Panc1 (cell line): ENCODE measurements around the gene HHLA2. TPM values are rescaled to one million over a fixed set of nuclear protein-coding genes. Genes with fewer than 3 reads are reported as not detected.
"Not testable (repeated sequence)": the region's sequence is repeated elsewhere in the genome, so short reads cannot be mapped to it uniquely, and the experiment has no call there.

Experiments used
- ATAC-seq: fragments of 200-7000 bp; cut with Tn5 transposase; 2 replicates; pipeline ENCODE4 v1.9.1; 2020; ENCODE audit warnings: mild to moderate bottlenecking, moderate library complexity
- BruUV-seq: library from RNA; stranded (reverse); fragments of 400-500 nt; replicated peaks from 2 replicates; lab custom pipeline; 2021; lab: Mats Ljungman, UMichigan
- CTCF ChIA-PET: fragments of 300-600 bp; sonication (Branson Sonifier 250); formaldehyde crosslinking; loops from one replicate; lab custom pipeline; 2022; ENCODE audit warnings: antibody characterized with exemption; lab: Charles Lee
- POLR2A ChIA-PET: fragments of 300-600 bp; sonication (Branson Sonifier 250); formaldehyde crosslinking; loops from one replicate; lab custom pipeline; 2022; ENCODE audit warnings: antibody characterized with exemption; lab: Charles Lee
- DNase-seq: peaks from one replicate; pipeline ENCODE4 v3.0.0-alpha.2; 2010; ENCODE audit warnings: low read depth, low spot score
- H3K27ac ChIP-seq: 2 replicates; pipeline ENCODE4 v1.5.1; 2011; ENCODE audit warnings: mild to moderate bottlenecking, low read length, inconsistent platforms
- H3K27me3 ChIP-seq: fragments of 200-500 bp; sonication (Bioruptor generic); 2 replicates; pipeline ENCODE4 v1.6.0; 2014; ENCODE audit warnings: low read length, inconsistent platforms; ENCODE audit not compliant: control insufficient read depth, insufficient read depth
- H3K36me3 ChIP-seq: fragments of 200-500 bp; sonication (Bioruptor generic); 2 replicates; pipeline ENCODE4 v1.5.1; 2014; ENCODE audit warnings: inconsistent platforms, mild to moderate bottlenecking, low read length, moderate library complexity; ENCODE audit not compliant: control insufficient read depth, insufficient read depth
- H3K4me1 ChIP-seq: 2 replicates; pipeline ENCODE4 v1.5.1; 2011; ENCODE audit warnings: inconsistent platforms, mild to moderate bottlenecking, low read length, moderate library complexity; ENCODE audit not compliant: control insufficient read depth, insufficient read depth
- H3K4me3 ChIP-seq, 2 experiments: 2 replicates each; pipeline ENCODE4 v1.5.1; 2011 to 2012; ENCODE audit warnings: low read depth in 2 of 2, low read length in 2 of 2, mild to moderate bottlenecking in 2 of 2, inconsistent platforms in 1 of 2, moderate library complexity in 1 of 2
- H3K9me3 ChIP-seq: fragments of 200-500 bp; sonication (Bioruptor generic); 2 replicates; pipeline ENCODE4 v1.5.1; 2014; ENCODE audit warnings: low read depth, mild to moderate bottlenecking, inconsistent platforms, low read length, moderate library complexity; ENCODE audit not compliant: control insufficient read depth, insufficient read depth
- CTCF ChIP-seq: fragments of 450-650 bp; IDR thresholded peaks from 2 replicates; pipeline ENCODE4 v1.5.1; 2017; ENCODE audit warnings: mild to moderate bottlenecking
- POLR2AphosphoS5 ChIP-seq: IDR thresholded peaks from 2 replicates; pipeline ENCODE4 v1.6.1; 2012; ENCODE audit warnings: mild to moderate bottlenecking, low read depth, low read length, moderate library complexity
- REST ChIP-seq, 2 experiments: IDR thresholded peaks; 2 replicates each; pipeline ENCODE4 v1.6.1; 2011 to 2012; ENCODE audit warnings: low read depth in 2 of 2, control low read depth in 1 of 2, low read length in 1 of 2, mild to moderate bottlenecking in 1 of 2, moderate library complexity in 1 of 2; ENCODE audit not compliant: insufficient read depth in 1 of 2
- SIN3A ChIP-seq: IDR thresholded peaks from 2 replicates; pipeline ENCODE4 v1.6.1; 2012; ENCODE audit warnings: low read depth, mild to moderate bottlenecking, low read length, moderate library complexity, borderline replicate concordance; ENCODE audit not compliant: insufficient read depth
- TCF7L2 ChIP-seq: IDR thresholded peaks from 2 replicates; pipeline ENCODE4 v1.6.1; 2011; ENCODE audit warnings: mild to moderate bottlenecking, low read depth, low read length, inconsistent platforms
- in situ Hi-C: cut with HindIII; loops from 2 replicates; pipeline ENCODE4 v1.10.0; 2016; ENCODE audit warnings: low sequenced_read_pairs, low pct_unique_long_range_greater_than_20kb
- intact Hi-C: fragments of 100-400 bp; cut with micrococcal nuclease; formaldehyde crosslinking; loops from one replicate; pipeline ENCODE4 v1.10.0; 2022; ENCODE audit not compliant: unreplicated experiment
- total RNA-seq: library from RNA; stranded (reverse); gene quantifications from one replicate; pipeline ENCODE4 v1.2.1, GENCODE V29; 2021; ENCODE audit not compliant: unreplicated experiment

HHLA2 gene
- total RNA-seq, 1 experiment from 2014 or later = not detected

- POLR2A ChIA-PET = no interaction called here
- Histone ChIP-seq H3K9me3 (no peaks in the 10 kb centered on the region), H3K4me1 (no peaks in the 10 kb centered on the region), H3K36me3 (no peaks in the 10 kb centered on the region), H3K27me3 (no peaks in the 10 kb centered on the region), H3K27ac (no peak overlapping the region), H3K4me3 (no peak overlapping the region)
- no peak for TF ChIP-seq POLR2AphosphoS5
- no peak for TF ChIP-seq TCF7L2
- no peak for TF ChIP-seq SIN3A
- TF ChIP-seq REST (IDR thresholded peaks at IDR 0.05; ENCODE audit: insufficient read depth in 1 of 2, low read depth in 2 of 2, low read length in 1 of 2) = no peak
- no peak for TF ChIP-seq CTCF
- no peak for DNase-seq
- BruUV-seq = no TSS peak
- ATAC-seq = no peak
- CTCF ChIA-PET = no interaction called here
- intact Hi-C loops = no loop called here
- in situ Hi-C loops = no loop called here
Observed at GRCh38 chr3:108271626-108272025, 24.7 kb upstream of the HHLA2 start.

- POLR2A ChIA-PET, H3K27me3 ChIP-seq, H3K4me3 ChIP-seq, intact Hi-C loops, in situ Hi-C loops, H3K9me3 ChIP-seq, CTCF ChIA-PET, BruUV-seq, H3K36me3 ChIP-seq, H3K4me1 ChIP-seq, H3K27ac ChIP-seq, ATAC-seq, DNase-seq: not testable (repeated sequence)
Observed at GRCh38 chr3:108279066-108279465, 17.3 kb upstream of the HHLA2 start.

GRCh38 chr3:108280476-108280875 is 15.9 kb upstream of the HHLA2 start:
- no peak for DNase-seq
- in situ Hi-C loops = no loop called here
- Histone ChIP-seq H3K36me3 (no peaks in the 10 kb centered on the region), H3K4me3 (no peak overlapping the region), H3K27me3 (no peaks in the 10 kb centered on the region), H3K4me1 (no peaks in the 10 kb centered on the region), H3K27ac (no peak overlapping the region), H3K9me3 (peaks cover 4% of the 10 kb centered on the region; the same call in 1 of the 2 replicates)
- CTCF ChIA-PET = no interaction called here
- no peak for TF ChIP-seq TCF7L2
- TF ChIP-seq CTCF = no peak
- TF ChIP-seq REST (IDR thresholded peaks at IDR 0.05; ENCODE audit: insufficient read depth in 1 of 2, low read depth in 2 of 2, low read length in 1 of 2) = no peak
- TF ChIP-seq POLR2AphosphoS5 = no peak
- TF ChIP-seq SIN3A = no peak
- no peak for ATAC-seq
- BruUV-seq = no TSS peak
- intact Hi-C loops = no loop called here
- POLR2A ChIA-PET = no interaction called here
